ENCODE data around the gene SV2C. TPM values are rescaled to one million over a fixed set of nuclear protein-coding genes. Genes with fewer than 3 reads are reported as not detected.
A peak's percentile ranks its signal among the peaks of the same experiment; 100 is the strongest.

Gene SV2C
- total RNA-seq, 2 donors from 2014 or later = 0.52 TPM; not detected in 1

GRCh38 chr5:76384189-76384588, 301.0 kb downstream of the SV2C start:
- 7 to 8% methylated on average over 4 of the region's 4 CpGs for WGBS, 2 donors
- TF ChIP-seq, protein P1, sequence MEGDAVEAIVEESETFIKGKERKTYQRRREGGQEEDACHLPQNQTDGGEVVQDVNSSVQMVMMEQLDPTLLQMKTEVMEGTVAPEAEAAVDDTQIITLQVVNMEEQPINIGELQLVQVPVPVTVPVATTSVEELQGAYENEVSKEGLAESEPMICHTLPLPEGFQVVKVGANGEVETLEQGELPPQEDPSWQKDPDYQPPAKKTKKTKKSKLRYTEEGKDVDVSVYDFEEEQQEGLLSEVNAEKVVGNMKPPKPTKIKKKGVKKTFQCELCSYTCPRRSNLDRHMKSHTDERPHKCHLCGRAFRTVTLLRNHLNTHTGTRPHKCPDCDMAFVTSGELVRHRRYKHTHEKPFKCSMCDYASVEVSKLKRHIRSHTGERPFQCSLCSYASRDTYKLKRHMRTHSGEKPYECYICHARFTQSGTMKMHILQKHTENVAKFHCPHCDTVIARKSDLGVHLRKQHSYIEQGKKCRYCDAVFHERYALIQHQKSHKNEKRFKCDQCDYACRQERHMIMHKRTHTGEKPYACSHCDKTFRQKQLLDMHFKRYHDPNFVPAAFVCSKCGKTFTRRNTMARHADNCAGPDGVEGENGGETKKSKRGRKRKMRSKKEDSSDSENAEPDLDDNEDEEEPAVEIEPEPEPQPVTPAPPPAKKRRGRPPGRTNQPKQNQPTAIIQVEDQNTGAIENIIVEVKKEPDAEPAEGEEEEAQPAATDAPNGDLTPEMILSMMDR (IDR thresholded peaks at IDR 0.05) = peak in 1 of 7 experiments; percentile 7
- no peak for TF ChIP-seq POLR2A (IDR thresholded peaks at IDR 0.05)
- peaks cover 61% of the 10 kb centered on the region for H3K4me1 ChIP-seq
- no peaks in the 10 kb centered on the region for H3K9me3 ChIP-seq
- no peak overlapping the region for H3K4me3 ChIP-seq
- peak; percentile 58 to 85 (median 72) for DNase-seq
- no peaks in the 10 kb centered on the region for H3K27me3 ChIP-seq
- ATAC-seq = no peak
- intact Hi-C loops (cut with DNase I) = no loop called here
- H3K27ac ChIP-seq = peak overlapping the region in 3 of 4 donors; percentile 46 to 88 (median 87)
- H3K36me3 ChIP-seq (replicated peaks in 1 of 2; ENCODE audit: insufficient read depth in 1 of 2, low read depth in 2 of 2) = no peaks in the 10 kb centered on the region

- Histone ChIP-seq H3K9me3 (no peaks in the 10 kb centered on the region), H3K4me3 (no peak overlapping the region), H3K27me3 (no peaks in the 10 kb centered on the region), H3K27ac (peak overlapping the region in 3 of 4 donors; percentile 87 to 88 (median 88)), H3K4me1 (peaks cover 66% of the 10 kb centered on the region), H3K36me3 (replicated peaks in 1 of 2; ENCODE audit: insufficient read depth in 1 of 2, low read depth in 2 of 2) (no peaks in the 10 kb centered on the region)
- TF ChIP-seq, protein P1 (IDR thresholded peaks at IDR 0.05) = no peak
- no peak for TF ChIP-seq POLR2A (IDR thresholded peaks at IDR 0.05)
- no peak for DNase-seq
- no peak for ATAC-seq
- intact Hi-C loops (cut with DNase I) = no loop called here
- 61 to 79% methylated on average over 3 of the region's 3 CpGs for WGBS, 2 donors
These were observed 301.5 kb downstream of the SV2C start for GRCh38 chr5:76384705-76385104.

DNA sequence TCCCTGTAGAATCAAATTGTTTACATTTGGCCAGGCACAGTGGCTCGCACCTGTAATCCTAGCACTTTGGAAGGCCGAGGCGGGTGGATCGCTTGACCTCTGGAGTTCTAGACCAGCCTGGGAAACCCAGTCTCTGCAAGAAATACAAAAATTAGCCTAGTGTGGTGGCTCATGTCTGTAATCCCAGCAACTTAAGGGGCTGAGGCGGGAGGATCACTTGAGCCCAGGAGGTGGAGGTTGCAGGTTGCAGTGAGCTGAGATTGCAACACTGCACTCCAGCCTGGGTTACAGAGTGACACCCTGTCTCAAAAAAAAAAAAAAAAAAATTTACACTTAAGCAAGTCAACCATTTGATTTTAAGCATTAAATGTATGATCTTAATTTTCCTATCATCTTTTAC, 302.4 kb downstream of the SV2C start:
- DNase-seq = peak in 2 of 4 donors; percentile 33 to 38
- Histone ChIP-seq H3K4me1 (peaks cover 74% of the 10 kb centered on the region), H3K9me3 (no peaks in the 10 kb centered on the region)

DNA sequence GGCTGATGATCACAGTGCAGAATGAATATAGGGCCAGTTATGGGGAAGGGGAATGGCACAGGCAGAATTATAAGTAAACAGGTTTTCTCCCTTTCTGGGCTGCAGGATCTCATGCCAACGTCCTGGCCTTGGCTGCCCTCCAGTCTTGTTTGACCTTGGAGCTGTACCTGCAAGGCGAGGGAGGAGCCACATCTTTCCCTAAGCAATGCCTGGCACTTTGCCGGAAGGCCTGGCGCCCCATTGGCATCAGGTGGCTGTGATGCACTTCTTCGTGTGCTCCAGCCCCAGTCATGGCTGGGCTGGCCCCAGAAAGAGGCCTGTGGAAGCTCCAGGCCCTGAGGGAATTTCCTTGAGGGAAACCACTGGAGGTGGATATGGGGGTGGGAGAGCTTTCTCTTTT, 303.2 kb downstream of the SV2C start:
- peak; percentile 82 for ATAC-seq
- Histone ChIP-seq H3K4me1 (peaks cover 76% of the 10 kb centered on the region), H3K9me3 (no peaks in the 10 kb centered on the region), H3K4me3 (no peak overlapping the region), H3K27ac (peak overlapping the region; percentile 84 to 88 (median 88)), H3K27me3 (no peaks in the 10 kb centered on the region), H3K36me3 (replicated peaks in 1 of 2; ENCODE audit: insufficient read depth in 1 of 2, low read depth in 2 of 2) (no peaks in the 10 kb centered on the region)
- peak; percentile 98 to 99 (median 99) for DNase-seq
- TF ChIP-seq POLR2A (IDR thresholded peaks at IDR 0.05) = peak in 2 of 3 donors; percentile 28 to 33
- TF ChIP-seq, protein P1 (IDR thresholded peaks at IDR 0.05) = no peak
- 17 to 19% methylated on average over 5 of the region's 5 CpGs for WGBS, 2 donors
- intact Hi-C loops (cut with DNase I) = no loop called here

More for the DNA sequence above, 302.4 kb downstream of the SV2C start:
- no peaks in the 10 kb centered on the region for H3K27me3 ChIP-seq
- H3K4me3 ChIP-seq = no peak overlapping the region
- 46 to 51% methylated on average over 5 of the region's 5 CpGs for WGBS, 2 donors
- intact Hi-C loops (cut with DNase I) = no loop called here
- TF ChIP-seq, protein P1 (IDR thresholded peaks at IDR 0.05) = no peak
- no peak for TF ChIP-seq POLR2A (IDR thresholded peaks at IDR 0.05)
- ATAC-seq = no peak
- H3K36me3 ChIP-seq (replicated peaks in 1 of 2; ENCODE audit: insufficient read depth in 1 of 2, low read depth in 2 of 2) = no peaks in the 10 kb centered on the region
- H3K27ac ChIP-seq = peak overlapping the region; percentile 69 to 88 (median 88)

DNA sequence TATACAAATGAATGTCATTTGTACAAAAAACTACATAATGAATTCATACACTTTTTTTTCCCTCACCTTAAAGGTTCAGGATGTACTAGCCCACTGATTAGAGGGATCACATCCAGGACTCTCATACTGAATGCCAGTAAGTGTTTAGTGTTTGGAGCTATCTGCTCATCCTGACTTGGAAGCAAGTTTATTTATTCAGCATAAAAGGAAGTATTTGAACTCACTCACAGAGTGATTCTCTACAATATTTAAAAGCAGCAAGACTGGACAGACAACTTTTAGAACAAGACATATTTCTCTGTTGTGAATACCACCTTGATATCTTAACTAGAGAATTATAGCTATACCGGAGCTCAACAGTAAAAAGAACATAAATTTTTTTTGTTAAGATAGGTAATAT, 305.1 kb downstream of the SV2C start:
- Histone ChIP-seq H3K4me3 (no peak overlapping the region), H3K4me1 (peaks cover 90% of the 10 kb centered on the region), H3K27ac (peak overlapping the region in 3 of 4 donors; percentile 87 to 88 (median 88)), H3K36me3 (replicated peaks in 1 of 2; ENCODE audit: insufficient read depth in 1 of 2, low read depth in 2 of 2) (no peaks in the 10 kb centered on the region), H3K27me3 (no peaks in the 10 kb centered on the region), H3K9me3 (no peaks in the 10 kb centered on the region)
- TF ChIP-seq, protein P1 (IDR thresholded peaks at IDR 0.05) = no peak
- no peak for TF ChIP-seq POLR2A (IDR thresholded peaks at IDR 0.05)
- ATAC-seq (no peak), DNase-seq (no peak)
- WGBS, 2 donors = 24% methylated on average over 1 of the region's 1 CpG
- intact Hi-C loops (cut with DNase I) = no loop called here
